Measurements from ENCODE around the gene CPN2.

Gene CPN2, protein sequence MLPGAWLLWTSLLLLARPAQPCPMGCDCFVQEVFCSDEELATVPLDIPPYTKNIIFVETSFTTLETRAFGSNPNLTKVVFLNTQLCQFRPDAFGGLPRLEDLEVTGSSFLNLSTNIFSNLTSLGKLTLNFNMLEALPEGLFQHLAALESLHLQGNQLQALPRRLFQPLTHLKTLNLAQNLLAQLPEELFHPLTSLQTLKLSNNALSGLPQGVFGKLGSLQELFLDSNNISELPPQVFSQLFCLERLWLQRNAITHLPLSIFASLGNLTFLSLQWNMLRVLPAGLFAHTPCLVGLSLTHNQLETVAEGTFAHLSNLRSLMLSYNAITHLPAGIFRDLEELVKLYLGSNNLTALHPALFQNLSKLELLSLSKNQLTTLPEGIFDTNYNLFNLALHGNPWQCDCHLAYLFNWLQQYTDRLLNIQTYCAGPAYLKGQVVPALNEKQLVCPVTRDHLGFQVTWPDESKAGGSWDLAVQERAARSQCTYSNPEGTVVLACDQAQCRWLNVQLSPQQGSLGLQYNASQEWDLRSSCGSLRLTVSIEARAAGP

GRCh38 chr3:194351080-194351672, at the start of gene CPN2:
CPN2 (minus strand) TSS chr3:194351328; CDS start chr3:194342702, 8,626 bp downstream.
- DNase-seq = no peak

- DNase-seq = no peak
These were observed 48.8 kb upstream of the CPN2 start for GRCh38 chr3:194399874-194400411.

GRCh38 chr3:194399166-194399565, 48.0 kb upstream of the CPN2 start, which contains the start of gene GP5:
GP5 (minus strand) TSS chr3:194399266; CDS start chr3:194398282, 984 bp downstream.
- no peak for DNase-seq

GRCh38 chr3:194397757-194398312, 46.7 kb upstream of the CPN2 start:
- DNase-seq = no peak

DNA sequence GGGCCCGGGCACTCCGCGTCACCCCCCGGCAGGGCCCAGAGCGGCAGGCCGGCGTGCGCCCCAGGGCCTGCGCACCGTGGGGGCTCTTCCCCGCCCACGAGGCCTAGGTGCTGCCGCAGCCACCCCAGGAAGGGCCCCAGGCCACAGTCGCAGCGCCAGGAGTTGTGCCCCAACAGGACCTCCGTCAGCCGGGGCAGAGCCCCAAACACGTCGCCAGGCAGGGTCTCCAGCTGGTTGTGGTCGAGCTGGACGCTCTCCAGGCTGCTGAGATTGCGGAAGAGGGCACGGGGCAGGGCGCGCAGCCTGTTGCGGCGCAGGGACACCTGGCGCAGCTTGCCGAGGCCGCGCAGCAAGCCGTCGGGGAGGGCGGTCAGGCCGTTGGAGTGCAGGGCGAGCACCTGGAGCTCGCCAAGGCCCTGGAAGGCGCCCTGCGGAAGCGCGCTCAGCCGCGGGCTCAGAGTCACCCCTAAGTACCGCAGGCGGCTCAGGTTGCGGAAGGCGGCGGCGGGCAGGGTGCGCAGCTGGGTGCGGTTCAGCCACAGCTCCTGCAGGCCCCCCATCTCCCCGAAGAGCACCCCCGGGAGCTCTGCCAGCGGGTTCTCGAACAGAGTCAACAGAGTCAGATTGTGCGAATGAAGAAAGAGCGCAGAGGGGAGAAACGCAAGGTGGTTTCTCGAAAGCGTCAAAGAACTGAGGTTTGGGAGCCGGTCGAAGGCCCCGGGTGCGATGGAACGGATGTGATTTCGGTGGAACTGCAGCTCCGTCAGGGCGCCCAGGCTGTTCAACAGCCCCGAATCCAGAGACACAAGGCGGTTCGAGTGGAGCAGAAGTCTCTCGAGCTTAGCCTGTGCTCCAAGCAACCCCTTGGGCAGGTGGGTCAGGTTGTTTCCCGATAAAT, 46.0 kb upstream of the CPN2 start:
- no peak for DNase-seq

- no peak for DNase-seq
These were observed 45.4 kb upstream of the CPN2 start for GRCh38 chr3:194396539-194396858.

DNA sequence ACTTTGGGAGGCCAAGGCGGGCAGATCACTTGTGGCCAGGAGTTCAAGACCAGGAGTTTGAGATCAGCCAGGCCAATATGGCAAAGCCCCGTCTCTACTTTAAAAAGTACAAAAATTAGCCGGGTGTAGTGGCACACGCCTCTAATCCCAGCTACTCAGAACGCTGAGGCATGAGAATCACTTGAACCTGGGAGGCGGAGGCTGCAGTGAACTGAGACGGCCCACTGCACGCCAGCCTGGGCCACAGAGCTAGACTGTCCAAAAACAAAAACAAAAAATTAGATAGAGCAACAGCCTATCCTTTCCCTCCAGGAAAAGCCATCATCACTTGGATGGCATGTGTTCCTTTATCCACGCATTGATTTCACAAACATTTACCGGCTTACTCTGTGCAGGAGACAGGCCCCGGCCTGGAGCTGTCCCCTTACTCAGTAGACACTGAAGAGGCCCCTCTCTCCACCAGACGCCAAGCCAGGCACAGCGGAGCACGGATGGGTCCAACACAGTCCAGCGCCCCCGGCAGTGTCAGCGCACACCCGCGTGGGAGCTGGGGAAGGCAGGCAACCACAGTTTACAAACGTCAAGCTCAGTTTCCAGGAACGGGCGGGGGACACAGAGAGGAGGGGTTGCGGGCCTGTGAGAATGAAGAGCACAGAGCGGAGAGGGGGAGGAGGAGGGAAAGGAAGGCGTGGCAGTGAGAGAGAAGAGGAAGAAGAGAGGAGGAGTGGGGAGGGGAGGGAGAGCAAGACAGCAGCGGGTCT, 44.8 kb upstream of the CPN2 start:
- no peak for DNase-seq

GRCh38 chr3:194395212-194395611, 44.1 kb upstream of the CPN2 start:
- DNase-seq = no peak

DNA sequence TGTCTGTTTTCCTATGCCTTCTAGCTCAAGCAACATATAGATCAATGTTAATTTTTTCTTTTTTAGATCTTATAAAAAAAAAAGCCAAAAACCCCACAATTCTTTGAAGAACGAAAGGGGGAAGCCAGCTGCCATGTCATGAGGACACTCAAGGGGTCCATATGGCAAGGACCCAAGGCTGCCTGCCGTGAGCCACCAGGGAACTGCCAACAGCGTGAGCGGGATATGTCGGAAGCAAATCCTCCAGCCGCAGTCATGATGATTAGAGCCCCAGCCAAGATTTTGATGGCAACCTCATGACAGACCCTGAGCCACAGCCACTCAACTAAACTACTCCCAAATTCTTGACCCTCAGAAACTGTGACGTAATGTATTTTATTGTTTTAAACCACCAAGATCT, 41.4 kb upstream of the CPN2 start:
- DNase-seq = no peak

DNA sequence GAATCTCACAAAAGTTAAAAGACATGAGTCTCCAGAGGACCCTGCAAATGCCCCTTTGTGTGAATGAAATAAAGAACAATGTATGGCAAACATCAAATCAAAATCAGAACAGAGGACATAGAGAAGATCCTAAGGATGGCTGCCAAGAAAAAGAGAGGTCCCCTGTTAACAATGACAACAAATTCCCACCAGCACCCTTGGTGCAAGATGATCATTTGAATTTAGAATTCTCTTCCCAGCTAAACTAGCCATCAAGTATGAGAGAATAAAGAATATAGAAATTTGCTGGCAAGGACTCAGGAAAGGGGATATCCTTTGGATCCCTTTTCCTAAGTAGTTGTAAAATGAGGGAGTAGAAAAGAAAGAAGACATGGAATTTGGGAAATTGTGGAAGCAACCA, 39.7 kb upstream of the CPN2 start:
- DNase-seq = no peak

DNA sequence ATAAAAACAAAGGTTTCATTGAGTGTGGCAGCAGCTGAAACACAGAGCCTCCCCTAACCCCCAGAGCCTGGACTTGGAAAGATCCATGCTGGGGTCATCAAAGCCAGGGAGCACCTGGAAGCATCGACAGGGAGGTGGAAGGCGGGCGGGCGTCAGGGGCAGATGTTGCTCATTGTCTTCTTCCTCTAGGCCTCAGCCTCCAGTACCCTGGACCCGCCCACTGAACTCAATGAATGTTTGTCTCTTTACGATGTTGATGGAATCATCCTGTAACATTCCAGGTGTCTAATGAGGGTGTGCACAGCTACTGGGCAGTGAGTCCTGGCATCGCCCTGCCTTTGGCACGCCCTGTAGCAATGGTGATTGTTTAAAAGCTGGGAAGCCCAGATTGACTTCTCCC, 38.1 kb upstream of the CPN2 start:
- DNase-seq = no peak

GRCh38 chr3:194387926-194388418, 36.8 kb upstream of the CPN2 start:
- no peak for DNase-seq

- no peak for DNase-seq
These were observed 36.1 kb upstream of the CPN2 start for GRCh38 chr3:194387276-194387675.

DNA sequence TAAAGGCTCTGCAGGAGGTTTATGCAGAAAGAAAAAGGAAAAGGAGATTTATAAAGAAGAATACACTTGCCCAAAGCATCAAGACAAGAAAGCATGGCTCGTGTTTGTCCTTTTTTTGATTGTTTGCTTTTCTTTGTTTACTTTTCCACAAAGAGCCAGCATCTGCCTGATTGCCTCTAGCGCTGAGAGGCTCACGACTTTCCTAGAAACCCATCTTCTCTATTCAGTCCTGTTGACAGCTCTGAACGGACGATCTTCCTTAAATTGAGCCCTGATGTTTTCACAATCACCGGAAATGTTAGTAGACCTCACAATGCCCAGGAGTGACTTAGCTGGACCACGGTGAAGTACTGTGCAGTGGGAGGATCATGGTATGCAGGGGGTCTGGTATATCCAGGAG, 35.5 kb upstream of the CPN2 start:
- DNase-seq = no peak

- no peak for DNase-seq
These were observed 34.9 kb upstream of the CPN2 start for GRCh38 chr3:194386066-194386465.

- no peak for DNase-seq
These were observed 33.5 kb upstream of the CPN2 start for GRCh38 chr3:194384569-194385001.

GRCh38 chr3:194384156-194384555, 33.0 kb upstream of the CPN2 start:
- DNase-seq = no peak

DNA sequence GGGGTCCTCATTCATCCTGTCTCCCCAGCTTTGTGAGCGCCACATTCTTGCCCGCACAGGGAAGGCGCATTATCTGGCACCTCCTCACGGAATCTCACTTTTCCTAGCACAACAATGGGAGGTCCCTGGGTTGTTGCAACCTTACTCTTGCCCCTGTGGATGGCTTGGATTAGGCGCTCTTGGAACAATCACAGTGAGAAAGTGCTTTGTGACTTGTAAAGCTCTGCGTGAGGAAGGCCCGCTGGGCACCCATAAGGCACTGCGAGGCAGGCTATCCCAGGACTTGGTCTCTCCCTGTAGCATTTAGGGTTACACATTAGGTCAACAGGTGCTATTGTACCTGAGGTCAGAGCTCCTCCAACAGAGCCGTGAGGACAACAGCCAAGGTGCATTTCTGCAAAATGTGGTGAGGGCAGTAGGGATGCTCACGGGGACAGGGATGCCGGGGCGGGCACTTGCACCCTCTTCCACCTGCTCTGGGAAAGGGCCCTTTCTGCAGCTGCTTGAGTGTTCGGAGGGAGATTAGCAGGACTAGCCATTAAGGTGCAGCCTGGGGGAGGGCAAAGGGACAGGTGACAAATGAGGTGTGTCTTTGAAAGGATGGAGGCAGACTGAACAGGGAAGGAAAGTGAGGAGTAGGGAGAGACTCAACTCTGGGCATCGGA, 32.3 kb upstream of the CPN2 start:
- no peak for DNase-seq

- no peak for DNase-seq
These were observed 31.7 kb upstream of the CPN2 start for GRCh38 chr3:194382892-194383223.

- no peak for DNase-seq
These were observed 31.2 kb upstream of the CPN2 start for GRCh38 chr3:194382196-194382891.
